Hepatocyte (in vitro differentiated cells): ENCODE results near the gene PHACTR3.

Experiments used
- CTCF ChIP-seq: fragments of 200-600 bp; sonication (generic); IDR thresholded peaks from 2 replicates; pipeline ENCODE4 v1.5.1; 2016; ENCODE audit warnings: antibody characterized with exemption, mild to moderate bottlenecking; ENCODE audit not compliant: poor library complexity
- EZH2 ChIP-seq: fragments of 200-600 bp; sonication (generic); IDR thresholded peaks from 2 replicates; pipeline ENCODE4 v1.6.1; 2016; ENCODE audit warnings: antibody characterized with exemption, mild to moderate bottlenecking, borderline replicate concordance

- TF ChIP-seq CTCF (no peak), EZH2 (no peak)
Observed at GRCh38 chr20:59848182-59848581, 243.8 kb downstream of the PHACTR3 start.
